Sigmoid colon (tissue), 7 donors: Measurements from ENCODE around the gene MRPL10. TPM values are rescaled to one million over a fixed set of nuclear protein-coding genes. Genes with fewer than 3 reads are reported as not detected.

Source experiments
- DNase-seq: peaks from one replicate; pipeline ENCODE4 v3.0.0-alpha.2; 2019
- H3K27ac ChIP-seq, 4 donors: fragments of 200-600 bp; sonication (generic); one replicate each; pipeline ENCODE4 v1.5.1; 2016 to 2019; ENCODE audit warnings: mild to moderate bottlenecking in 1 of 4
- H3K27me3 ChIP-seq, 3 donors: fragments of 200-600 bp; sonication (generic); one replicate each; pipeline ENCODE4 v1.5.1; 2019; ENCODE audit warnings: mild to moderate bottlenecking in 1 of 3
- H3K36me3 ChIP-seq, 4 donors: fragments of 200-600 bp; sonication (generic); one replicate each; pipeline ENCODE4 v1.5.1; 2016 to 2019
- H3K4me1 ChIP-seq, 4 donors: fragments of 200-600 bp; sonication (generic); one replicate each; pipeline ENCODE4 v1.5.1; 2017 to 2019
- H3K4me3 ChIP-seq, 4 donors: fragments of 200-600 bp; sonication (generic); one replicate each; pipeline ENCODE4 v1.5.1; 2017 to 2019; ENCODE audit warnings: mild to moderate bottlenecking in 2 of 4, moderate library complexity in 1 of 4
- H3K9me3 ChIP-seq, 4 donors: fragments of 200-600 bp in 3 of 4; sonication (generic) in 3 of 4; one replicate each; pipeline versions ENCODE4 v1.5.1 to v1.6.1; 2013 to 2019
- CTCF ChIP-seq, 4 experiments: fragments of 450-650 bp in 3 of 4; fragments of 200-600 bp in 1 of 4; IDR thresholded peaks; one replicate each; pipeline ENCODE4 v1.5.1; 2016 to 2019; ENCODE audit warnings: antibody characterized with exemption in 4 of 4, mild to moderate bottlenecking in 3 of 4, moderate library complexity in 2 of 4
- EP300 ChIP-seq, 4 donors: sonication (generic); formaldehyde crosslinking; IDR thresholded peaks; one replicate each; pipeline ENCODE4 v1.6.1; 2017; ENCODE audit warnings: antibody characterized with exemption in 4 of 4
- POLR2A ChIP-seq, 2 donors: fragments of 450-650 bp; IDR thresholded peaks; one replicate each; pipeline ENCODE4 v1.6.1; 2016; ENCODE audit warnings: antibody characterized with exemption in 2 of 2, mild to moderate bottlenecking in 2 of 2, moderate library complexity in 2 of 2
- POLR2AphosphoS5 ChIP-seq, 4 donors: sonication (generic); formaldehyde crosslinking; IDR thresholded peaks; one replicate each; pipeline ENCODE4 v1.6.1; 2017; ENCODE audit warnings: antibody characterized with exemption in 4 of 4
- WGBS, 2 donors: extraction: QIAGEN DNeasy Blood & Tissue Kit; methylation state at CpG; one replicate each; pipeline ENCODE4 v1.1.7; 2013; 5-methylcytosine and 5-hydroxymethylcytosine counted together
- intact Hi-C: fragments of 100-400 bp; cut with DNase I; formaldehyde crosslinking; loops from one replicate; pipeline ENCODE4 v1.15.1; 2023
- polyA plus RNA-seq, 3 donors: library from polyadenylated mRNA; stranded (reverse); fragments of 200-250 nt; gene quantifications; one replicate each; pipeline ENCODE4 v1.2.3, GENCODE V29; 2013
- total RNA-seq, 4 donors: library from RNA; depleted of rRNA; stranded (reverse); fragments of >200 nt; gene quantifications; one replicate each; pipeline ENCODE4 v1.1.0, GENCODE V29; 2016
- donor health status: healthy with polysubstance abuse.
- donor health status: Bipolar disorder and iron deficiency.
- donor health status: healthy.

MRPL10 gene
- total and polyA plus RNA-seq, 7 donors = 38.8 to 58.8 (median 54.8) TPM

- DNase-seq = no peak
- Histone ChIP-seq H3K4me3 (no peak overlapping the region), H3K36me3 (no peaks in the 10 kb centered on the region), H3K4me1 (peaks cover 0 to 6% (median 2%) of the 10 kb centered on the region in 4 donors), H3K27ac (no peak overlapping the region), H3K27me3 (peaks cover 7 to 74% (median 30%) of the 10 kb centered on the region in 3 donors), H3K9me3 (no peaks in the 10 kb centered on the region)
- intact Hi-C loops = no loop called here
- no peak for TF ChIP-seq EP300 (IDR thresholded peaks at IDR 0.05)
- no peak for TF ChIP-seq POLR2A (IDR thresholded peaks at IDR 0.05)
- TF ChIP-seq CTCF (IDR thresholded peaks at IDR 0.05) = no peak
- no peak for TF ChIP-seq POLR2AphosphoS5 (IDR thresholded peaks at IDR 0.05)
- WGBS, 2 donors = 91 to 93% methylated on average over 11 of the region's 11 CpGs
Measured at GRCh38 chr17:47867813-47868533, 36.6 kb upstream of the MRPL10 start.

GRCh38 chr17:47866941-47867340 lies 35.6 kb upstream of the MRPL10 start:
- no peaks in the 10 kb centered on the region for H3K36me3 ChIP-seq
- peaks cover 0 to 64% (median 19%) of the 10 kb centered on the region in 3 donors for H3K27me3 ChIP-seq
- H3K9me3 ChIP-seq = no peaks in the 10 kb centered on the region
- intact Hi-C loops = no loop called here
- WGBS, 2 donors = 80 to 89% methylated on average over 20 of the region's 20 CpGs
- no peak for TF ChIP-seq CTCF (IDR thresholded peaks at IDR 0.05)
- H3K4me1 ChIP-seq = no peaks in the 10 kb centered on the region
- no peak for DNase-seq
- H3K27ac ChIP-seq = no peak overlapping the region
- no peak overlapping the region for H3K4me3 ChIP-seq

GRCh38 chr17:47864791-47865216 lies 33.5 kb upstream of the MRPL10 start:
- no peak overlapping the region for H3K4me3 ChIP-seq
- intact Hi-C loops = no loop called here
- H3K36me3 ChIP-seq = no peaks in the 10 kb centered on the region
- TF ChIP-seq POLR2A (IDR thresholded peaks at IDR 0.05) (no peak), EP300 (IDR thresholded peaks at IDR 0.05) (no peak), CTCF (IDR thresholded peaks at IDR 0.05) (no peak), POLR2AphosphoS5 (IDR thresholded peaks at IDR 0.05) (no peak)
- peaks cover 0 to 54% (median 18%) of the 10 kb centered on the region in 3 donors for H3K27me3 ChIP-seq
- WGBS, 2 donors = 7 to 32% methylated on average over 7 of the region's 7 CpGs
- DNase-seq = no peak
- H3K9me3 ChIP-seq = no peaks in the 10 kb centered on the region
- no peak overlapping the region for H3K27ac ChIP-seq
- no peaks in the 10 kb centered on the region for H3K4me1 ChIP-seq

GRCh38 chr17:47862621-47863440 lies 31.5 kb upstream of the MRPL10 start:
- H3K9me3 ChIP-seq = no peaks in the 10 kb centered on the region
- no peak for DNase-seq
- H3K36me3 ChIP-seq = no peaks in the 10 kb centered on the region
- no peak overlapping the region for H3K4me3 ChIP-seq
- WGBS, 2 donors = 48 to 75% methylated on average over 7 of the region's 7 CpGs
- no peaks in the 10 kb centered on the region for H3K4me1 ChIP-seq
- no peak overlapping the region for H3K27ac ChIP-seq
- TF ChIP-seq EP300 (IDR thresholded peaks at IDR 0.05) (no peak), CTCF (IDR thresholded peaks at IDR 0.05) (no peak), POLR2AphosphoS5 (IDR thresholded peaks at IDR 0.05) (no peak), POLR2A (IDR thresholded peaks at IDR 0.05) (no peak)
- H3K27me3 ChIP-seq = peaks cover 0 to 49% (median 24%) of the 10 kb centered on the region in 3 donors
- intact Hi-C loops = no loop called here
